GM23338 (cell line): Measurements from ENCODE around the gene PFN2. TPM values are rescaled to one million over a fixed set of nuclear protein-coding genes. Genes with fewer than 3 reads are reported as not detected.

ENCODE experiments used
- ATAC-seq: fragments of 200-7000 bp; cut with Tn5 transposase; 3 replicates; pipeline ENCODE4 v1.9.1; 2020
- DNase-seq: peaks from one replicate; pipeline ENCODE4 v3.0.0-alpha.2; 2015; ENCODE audit warnings: low spot score
- H2AFZ ChIP-seq: fragments of 200-600 bp; sonication (generic); 2 replicates; pipeline ENCODE4 v1.8.0; 2016; ENCODE audit warnings: antibody characterized with exemption, mild to moderate bottlenecking, moderate library complexity
- H3F3A ChIP-seq: fragments of 200-600 bp; sonication (generic); replicated peaks from 2 replicates; pipeline ENCODE4 v1.8.0; 2017; ENCODE audit warnings: antibody characterized with exemption, mixed run types, low read depth
- H3K27ac ChIP-seq: fragments of 200-600 bp; sonication (generic); 2 replicates; pipeline ENCODE4 v1.6.1; 2016; ENCODE audit warnings: low read depth
- H3K27me3 ChIP-seq: fragments of 200-600 bp; sonication (generic); 2 replicates; pipeline ENCODE4 v1.8.0; 2016; ENCODE audit warnings: mild to moderate bottlenecking, mixed run types, moderate library complexity; ENCODE audit not compliant: insufficient read depth
- H3K36me3 ChIP-seq: fragments of 200-600 bp; sonication (generic); 2 replicates; pipeline ENCODE4 v1.8.0; 2016; ENCODE audit warnings: mild to moderate bottlenecking; ENCODE audit not compliant: insufficient read depth
- H3K4me1 ChIP-seq: fragments of 200-600 bp; sonication (generic); 2 replicates; pipeline ENCODE4 v1.8.0; 2016; ENCODE audit warnings: mild to moderate bottlenecking, moderate library complexity; ENCODE audit not compliant: insufficient read depth
- H3K4me2 ChIP-seq: fragments of 200-600 bp; sonication (generic); 2 replicates; pipeline ENCODE4 v1.7.1; 2017; ENCODE audit warnings: mixed run types
- H3K4me3 ChIP-seq: fragments of 200-600 bp; sonication (generic); 2 replicates; pipeline ENCODE4 v1.6.1; 2016; ENCODE audit warnings: mixed run types
- H3K79me2 ChIP-seq: fragments of 200-600 bp; sonication (generic); replicated peaks from 2 replicates; pipeline ENCODE4 v1.8.0; 2017; ENCODE audit warnings: mild to moderate bottlenecking; ENCODE audit not compliant: insufficient read depth
- H3K9me2 ChIP-seq: fragments of 200-600 bp; sonication (generic); 2 replicates; pipeline ENCODE4 v1.8.0; 2017; ENCODE audit not compliant: insufficient read depth
- H4K20me1 ChIP-seq: fragments of 200-600 bp; sonication (generic); replicated peaks from 2 replicates; pipeline ENCODE4 v1.8.0; 2017; ENCODE audit warnings: mild to moderate bottlenecking; ENCODE audit not compliant: insufficient read depth
- H3K27ac Mint-ChIP-seq: 2 replicates; pipeline ENCODE4 v1.8.0; 2020; ENCODE audit warnings: inconsistent platforms, mild to moderate bottlenecking, moderate library complexity, mixed read lengths
- H3K27me3 Mint-ChIP-seq: 3 replicates; pipeline ENCODE4 v1.8.0; 2022; ENCODE audit warnings: low read depth, mild to moderate bottlenecking, moderate library complexity, mixed read lengths, inconsistent platforms; ENCODE audit not compliant: insufficient read depth, poor library complexity
- H3K36me3 Mint-ChIP-seq: 3 replicates; pipeline ENCODE4 v1.8.0; 2021; ENCODE audit warnings: low read depth, mild to moderate bottlenecking, inconsistent platforms, moderate library complexity, mixed read lengths
- H3K4me1 Mint-ChIP-seq: 3 replicates; pipeline ENCODE4 v1.8.0; 2020; ENCODE audit warnings: mild to moderate bottlenecking, inconsistent platforms, mixed read lengths
- H3K4me3 Mint-ChIP-seq: 3 replicates; pipeline ENCODE4 v1.8.0; 2021; ENCODE audit warnings: moderate library complexity, mild to moderate bottlenecking, inconsistent platforms, mixed read lengths
- H3K9me3 Mint-ChIP-seq: 3 replicates; pipeline ENCODE4 v1.8.0; 2020; ENCODE audit warnings: moderate library complexity, mild to moderate bottlenecking, inconsistent platforms, mixed read lengths
- CREB1 ChIP-seq: fragments of 250-450 bp; sonication (Bioruptor Pico); IDR thresholded peaks from 2 replicates; pipeline ENCODE4 v1.5.0; 2020; ENCODE audit warnings: low read depth, mild to moderate bottlenecking, moderate library complexity
- CTCF ChIP-seq, 2 experiments: fragments of 200-600 bp in 1 of 2; sonication (generic) in 1 of 2; conservative IDR thresholded peaks; 2 replicates each; pipeline versions ENCODE4 v1.5.1 to v1.6.1; 2016 to 2017; ENCODE audit warnings: antibody characterized with exemption in 2 of 2, low read depth in 2 of 2, mild to moderate bottlenecking in 2 of 2, moderate library complexity in 1 of 2
- ETS1 ChIP-seq: IDR thresholded peaks from 2 replicates; pipeline ENCODE4 v1.6.1; 2016; ENCODE audit warnings: antibody characterized with exemption
- EZH2 ChIP-seq: fragments of 200-600 bp; sonication (generic); IDR thresholded peaks from one replicate; pipeline ENCODE4 v1.8.0; 2017; ENCODE audit warnings: antibody characterized with exemption, mild to moderate bottlenecking, low read depth; ENCODE audit not compliant: unreplicated experiment
- EZH2phosphoT487 ChIP-seq: fragments of 200-600 bp; sonication (generic); IDR thresholded peaks from one replicate; pipeline ENCODE4 v1.8.1; 2018; ENCODE audit warnings: antibody characterized with exemption; ENCODE audit not compliant: unreplicated experiment
- JUNB ChIP-seq: IDR thresholded peaks from one replicate; pipeline ENCODE4 v1.6.1; 2016; ENCODE audit warnings: antibody characterized with exemption; ENCODE audit not compliant: unreplicated experiment
- NANOG ChIP-seq: IDR thresholded peaks from 2 replicates; pipeline ENCODE4 v1.6.1; 2016; ENCODE audit warnings: antibody characterized with exemption, borderline replicate concordance
- POLR2AphosphoS5 ChIP-seq: IDR thresholded peaks from 2 replicates; pipeline ENCODE4 v1.6.1; 2016; ENCODE audit warnings: antibody characterized with exemption, low read depth
- REST ChIP-seq: IDR thresholded peaks from one replicate; pipeline ENCODE4 v1.6.1; 2018; ENCODE audit warnings: antibody characterized with exemption; ENCODE audit not compliant: unreplicated experiment
- STAT1 ChIP-seq: IDR thresholded peaks from one replicate; pipeline ENCODE4 v1.6.1; 2016; ENCODE audit warnings: antibody characterized with exemption; ENCODE audit not compliant: unreplicated experiment
- ZNF114 ChIP-seq: fragments of 250-450 bp; sonication (Bioruptor Pico); IDR thresholded peaks from 2 replicates; pipeline ENCODE4 v1.5.0; 2020; ENCODE audit warnings: mild to moderate bottlenecking, moderate library complexity
- ZNF331 ChIP-seq: fragments of 250-450 bp; sonication (Bioruptor Pico); IDR thresholded peaks from 2 replicates; pipeline ENCODE4 v1.5.0; 2020; ENCODE audit warnings: low read depth, mild to moderate bottlenecking, moderate library complexity
- ZNF462 ChIP-seq: fragments of 250-450 bp; sonication (Bioruptor Pico); IDR thresholded peaks from 2 replicates; pipeline ENCODE4 v1.5.0; 2020; ENCODE audit warnings: mild to moderate bottlenecking, moderate library complexity
- polyA plus RNA-seq: library from polyadenylated mRNA; unstranded; fragments of >200 nt; fragmentation: Nextera tagmentation; extraction: Ambion mirVana; gene quantifications from 2 replicates; pipeline ENCODE4 v1.2.1, GENCODE V29; 2016
- total RNA-seq: library from RNA; depleted of rRNA; stranded (reverse); fragments of >200 nt; shearing (Covaris generic); gene quantifications from 2 replicates; pipeline ENCODE4 v1.2.3, GENCODE V29; 2014

The PFN2 gene
- total and polyA plus RNA-seq, 2 experiments from 2014 or later: 183 to 212 TPM

GRCh38 chr3:149999421-149999820 lies 28.7 kb upstream of the PFN2 start:
- Mint-ChIP-seq H3K27me3 (peaks cover 4% of the 10 kb centered on the region), H3K4me1 (no peaks in the 10 kb centered on the region), H3K36me3 (peaks cover 7% of the 10 kb centered on the region; the same call in 2 of the 3 replicates), H3K4me3 (no peak overlapping the region), H3K27ac (no peak overlapping the region), H3K9me3 (peaks cover 10% of the 10 kb centered on the region)
- no peaks in the 10 kb centered on the region for H4K20me1 ChIP-seq
- H3K4me3 ChIP-seq: no peak overlapping the region
- 0 out of 2 replicates have a peak, but pooled peaks cover 4% of the 10 kb centered on the region for H3K36me3 ChIP-seq
- H3K27ac ChIP-seq: no peak overlapping the region
- no peak overlapping the region for H2AFZ ChIP-seq
- no peak overlapping the region for H3K4me2 ChIP-seq
- H3K9me2 ChIP-seq: no peaks in the 10 kb centered on the region
- H3K4me1 ChIP-seq: no peaks in the 10 kb centered on the region
- H3F3A ChIP-seq: no peaks in the 10 kb centered on the region
- no peak for DNase-seq
- H3K79me2 ChIP-seq: no peaks in the 10 kb centered on the region
- H3K27me3 ChIP-seq: no peaks in the 10 kb centered on the region
- ATAC-seq: no peak
- TF ChIP-seq ZNF114 (no peak), EZH2phosphoT487 (no peak), POLR2AphosphoS5 (no peak), STAT1 (no peak), JUNB (no peak), ETS1 (no peak), REST (no peak), ZNF462 (CRISPR knock-in tag) (no peak), CTCF (conservative IDR thresholded peaks at IDR 0.05; ENCODE audit: low read depth in 2 of 2) (no peak), EZH2 (no peak), NANOG (no peak), ZNF331 (no peak), CREB1 (CRISPR knock-in tag) (no peak)
